ENCODE measurements around the gene TMEM214.

DNA sequence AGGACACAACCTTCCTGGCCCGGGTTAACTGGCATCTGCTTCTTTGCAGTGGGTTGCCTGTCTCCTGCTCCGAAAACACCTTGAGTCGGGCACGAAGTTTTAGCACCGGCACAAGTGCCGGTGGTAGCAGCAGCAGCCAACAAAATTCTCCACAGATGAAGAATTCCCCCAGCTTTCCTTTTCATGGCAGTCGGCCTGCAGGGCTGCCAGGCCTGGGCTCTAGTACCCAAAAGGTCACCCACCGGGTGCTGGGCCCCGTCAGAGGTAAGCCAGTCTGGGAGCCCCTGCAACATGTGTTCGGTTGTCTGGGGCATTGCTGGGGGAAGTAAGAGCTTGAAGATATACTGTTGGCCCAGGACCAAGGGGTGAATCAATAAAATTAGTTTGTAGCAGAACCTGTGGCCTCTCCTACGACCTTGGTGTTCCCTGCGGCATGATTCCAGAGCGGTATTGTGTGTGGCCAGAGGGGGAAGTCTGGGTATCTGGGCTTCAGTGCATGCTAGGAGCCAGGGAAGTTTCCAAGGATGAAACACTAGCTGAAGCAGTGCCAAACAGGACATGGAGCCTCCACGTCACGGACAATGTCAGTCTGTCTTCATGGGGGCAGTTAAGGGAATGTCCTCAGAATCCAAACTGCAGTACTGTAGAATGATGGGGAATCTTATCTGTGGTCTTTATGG is 26.5 kb downstream of the TMEM214 start:
- TF ChIP-seq GATA2 (IDR thresholded peaks at IDR 0.05; ENCODE audit: low read depth, low read length) (no peak), GATA3 (IDR thresholded peaks at IDR 0.05; ENCODE audit: low read depth, low read length) (no peak)
